OCI-LY7 (cell line): ENCODE results near the gene JOSD1.

Experiments
- CTCF ChIP-seq: fragments of 200-600 bp; sonication (generic); conservative IDR thresholded peaks from 2 replicates; pipeline ENCODE4 v1.5.1; 2014; ENCODE audit warnings: mild to moderate bottlenecking, antibody characterized with exemption, low read length, moderate library complexity, mixed read lengths
- EZH2phosphoT487 ChIP-seq: fragments of 200-600 bp; sonication (generic); IDR thresholded peaks from 2 replicates; pipeline ENCODE4 v1.6.1; 2018; ENCODE audit warnings: low read depth, borderline replicate concordance, mild to moderate bottlenecking, mixed run types, antibody characterized with exemption, low read length, moderate library complexity, mixed read lengths

GRCh38 chr22:38742176-38742942 is 41.6 kb upstream of the JOSD1 start:
- TF ChIP-seq CTCF: no peak
- TF ChIP-seq EZH2phosphoT487: no peak
